Measurements from ENCODE around the gene LCN9. TPM values are rescaled to one million over a fixed set of nuclear protein-coding genes. Genes with fewer than 3 reads are reported as not detected.

LCN9 gene
- total RNA-seq, 1 experiment from 2014 or later: not detected

GRCh38 chr9:135694414-135694813 lies 31.3 kb downstream of the LCN9 start:
- Histone ChIP-seq H3K4me1 (ENCODE audit: insufficient read depth, low read length) (no peaks in the 10 kb centered on the region), H3K4me3 (ENCODE audit: low read length) (no peak overlapping the region), H3K27ac (ENCODE audit: low read length) (no peak overlapping the region), H3K36me3 (ENCODE audit: low read depth, low read length) (no peaks in the 10 kb centered on the region), H3K79me2 (ENCODE audit: low read length) (no peaks in the 10 kb centered on the region), H4K20me1 (ENCODE audit: low read length) (no peaks in the 10 kb centered on the region), H3K9me3 (ENCODE audit: low read length) (no peaks in the 10 kb centered on the region), H3F3A (ENCODE audit: low read length, unreplicated experiment) (no peaks in the 10 kb centered on the region), H3K9me2 (replicated peaks; ENCODE audit: low read length) (no peaks in the 10 kb centered on the region), H3K4me2 (ENCODE audit: low read length) (no peak overlapping the region), H2AFZ (ENCODE audit: low read length) (no peak overlapping the region), H3K9ac (ENCODE audit: low read length) (no peak overlapping the region), H3K27me3 (ENCODE audit: low read length) (no peaks in the 10 kb centered on the region)
- no TSS peak for BruUV-seq (replicated peaks)
- intact Hi-C loops (cut with micrococcal nuclease): no loop called here
- POLR2A ChIA-PET (ENCODE audit: unreplicated experiment): no interaction called here
- TF ChIP-seq CTCF (conservative IDR thresholded peaks at IDR 0.05; ENCODE audit: low read depth, low read length) (no peak), EZH2 (IDR thresholded peaks at IDR 0.05; ENCODE audit: low read length, unreplicated experiment) (no peak), EZH2phosphoT487 (IDR thresholded peaks at IDR 0.05; ENCODE audit: borderline replicate concordance, low read length) (no peak)
- DNase-seq: no peak
- no peak for ATAC-seq
- CTCF ChIA-PET: no interaction called here

- POLR2A ChIA-PET (ENCODE audit: unreplicated experiment): no interaction called here
- H3K27ac ChIP-seq (ENCODE audit: low read length): no peak overlapping the region
- H4K20me1 ChIP-seq (ENCODE audit: low read length): no peaks in the 10 kb centered on the region
- H3K4me2 ChIP-seq (ENCODE audit: low read length): no peak overlapping the region
- intact Hi-C loops (cut with micrococcal nuclease): no loop called here
- H3K9me2 ChIP-seq (replicated peaks; ENCODE audit: low read length): no peaks in the 10 kb centered on the region
- H2AFZ ChIP-seq (ENCODE audit: low read length): no peak overlapping the region
- no peak for ATAC-seq
- H3K27me3 ChIP-seq (ENCODE audit: low read length): no peaks in the 10 kb centered on the region
- no peaks in the 10 kb centered on the region for H3K4me1 ChIP-seq (ENCODE audit: insufficient read depth, low read length)
- H3K9me3 ChIP-seq (ENCODE audit: low read length): no peaks in the 10 kb centered on the region
- H3K79me2 ChIP-seq (ENCODE audit: low read length): no peaks in the 10 kb centered on the region
- TF ChIP-seq CTCF (conservative IDR thresholded peaks at IDR 0.05; ENCODE audit: low read depth, low read length): no peak
- TF ChIP-seq EZH2phosphoT487 (IDR thresholded peaks at IDR 0.05; ENCODE audit: borderline replicate concordance, low read length): no peak
- no peaks in the 10 kb centered on the region for H3K36me3 ChIP-seq (ENCODE audit: low read depth, low read length)
- CTCF ChIA-PET: interaction anchor here (0.7 kb wide), 1 partner anchor 58 kb away, joined by 3 read pairs; no protein-coding TSS in a partner anchor
- H3K4me3 ChIP-seq (ENCODE audit: low read length): no peak overlapping the region
- no peaks in the 10 kb centered on the region for H3F3A ChIP-seq (ENCODE audit: low read length, unreplicated experiment)
- no peak for DNase-seq
- no peak overlapping the region for H3K9ac ChIP-seq (ENCODE audit: low read length)
- BruUV-seq (replicated peaks): no TSS peak
Observed at GRCh38 chr9:135695036-135695435, 31.9 kb downstream of the LCN9 start.

- no peak overlapping the region for H3K4me3 ChIP-seq (ENCODE audit: low read length)
- H2AFZ ChIP-seq (ENCODE audit: low read length): no peak overlapping the region
- H3F3A ChIP-seq (ENCODE audit: low read length, unreplicated experiment): no peaks in the 10 kb centered on the region
- no peaks in the 10 kb centered on the region for H3K9me3 ChIP-seq (ENCODE audit: low read length)
- TF ChIP-seq CTCF (conservative IDR thresholded peaks at IDR 0.05; ENCODE audit: low read depth, low read length): no peak
- TF ChIP-seq EZH2 (IDR thresholded peaks at IDR 0.05; ENCODE audit: low read length, unreplicated experiment): no peak
- no peak for TF ChIP-seq EZH2phosphoT487 (IDR thresholded peaks at IDR 0.05; ENCODE audit: borderline replicate concordance, low read length)
- H3K36me3 ChIP-seq (ENCODE audit: low read depth, low read length): no peaks in the 10 kb centered on the region
- H3K27ac ChIP-seq (ENCODE audit: low read length): no peak overlapping the region
- BruUV-seq (replicated peaks): no TSS peak
- intact Hi-C loops (cut with micrococcal nuclease): no loop called here
- no peak for DNase-seq
- no peak for ATAC-seq
- no peak overlapping the region for H3K9ac ChIP-seq (ENCODE audit: low read length)
- H3K79me2 ChIP-seq (ENCODE audit: low read length): no peaks in the 10 kb centered on the region
- H3K27me3 ChIP-seq (ENCODE audit: low read length): no peaks in the 10 kb centered on the region
- no peaks in the 10 kb centered on the region for H3K9me2 ChIP-seq (replicated peaks; ENCODE audit: low read length)
- ChIA-PET POLR2A (ENCODE audit: unreplicated experiment) (no interaction called here), CTCF (interaction anchor here (0.7 kb wide), 1 partner anchor 59 kb away, joined by 3 read pairs; no protein-coding TSS in a partner anchor)
- H3K4me1 ChIP-seq (ENCODE audit: insufficient read depth, low read length): no peaks in the 10 kb centered on the region
- H4K20me1 ChIP-seq (ENCODE audit: low read length): no peaks in the 10 kb centered on the region
- H3K4me2 ChIP-seq (ENCODE audit: low read length): no peak overlapping the region
Observed at GRCh38 chr9:135695642-135696041, 32.5 kb downstream of the LCN9 start.
